ENCODE results near the gene BBIP1.
A peak's percentile ranks its signal among the peaks of the same experiment; 100 is the strongest.
"Not testable (repeated sequence)": the region's sequence is repeated elsewhere in the genome, so short reads cannot be mapped to it uniquely, and the experiment has no call there.

Gene BBIP1

GRCh38 chr10:110919971-110920881 lies 1.2 kb upstream of the BBIP1 start:
- peak in 3 of 6 experiments; percentile 9 to 39 (median 21) for DNase-seq

DNA sequence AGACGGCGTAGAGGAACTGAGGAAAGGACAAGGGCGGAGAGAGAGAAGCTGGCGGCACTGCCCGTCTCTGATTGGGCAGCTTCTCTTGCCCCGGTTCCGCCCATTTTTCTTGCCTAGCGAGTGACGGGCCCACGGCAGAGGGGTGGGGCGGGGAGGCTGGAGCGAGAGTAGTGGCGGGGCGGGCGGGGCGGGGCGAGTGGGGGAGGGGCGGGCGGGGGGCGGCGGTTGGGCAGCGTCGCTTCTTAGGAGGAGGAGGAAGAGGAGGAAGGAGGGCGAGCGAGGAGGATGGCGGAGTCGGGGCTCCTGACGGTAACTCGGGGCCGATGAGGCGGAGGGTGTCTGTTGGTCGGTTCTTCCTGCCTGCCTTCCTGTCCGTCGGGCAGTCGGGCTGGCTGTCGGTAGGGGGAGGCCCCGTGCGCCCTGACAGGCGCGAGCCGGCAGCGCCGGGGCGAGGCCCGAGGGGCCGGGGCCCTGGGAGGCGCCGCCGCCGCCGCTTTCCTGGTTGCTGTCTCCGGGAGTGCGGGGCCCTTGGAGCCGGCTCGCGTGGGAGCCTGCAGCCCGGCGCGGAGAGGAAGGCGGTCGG lies 460 bp upstream of the BBIP1 start, which contains the start of gene SHOC2:
Gene SHOC2 (plus strand): TSS at position 256 of the 583 bp plus-strand sequence. CDS start 44,755 bp downstream, outside the sequence.
- peak; percentile 89 to 99 (median 98) for DNase-seq

GRCh38 chr10:110918269-110918642 lies 724 bp downstream of the BBIP1 start:
- peak in 5 of 6 experiments; percentile 41 to 82 (median 68) for DNase-seq

GRCh38 chr10:110916554-110917346 lies 2.2 kb downstream of the BBIP1 start:
- no peak for DNase-seq

DNA sequence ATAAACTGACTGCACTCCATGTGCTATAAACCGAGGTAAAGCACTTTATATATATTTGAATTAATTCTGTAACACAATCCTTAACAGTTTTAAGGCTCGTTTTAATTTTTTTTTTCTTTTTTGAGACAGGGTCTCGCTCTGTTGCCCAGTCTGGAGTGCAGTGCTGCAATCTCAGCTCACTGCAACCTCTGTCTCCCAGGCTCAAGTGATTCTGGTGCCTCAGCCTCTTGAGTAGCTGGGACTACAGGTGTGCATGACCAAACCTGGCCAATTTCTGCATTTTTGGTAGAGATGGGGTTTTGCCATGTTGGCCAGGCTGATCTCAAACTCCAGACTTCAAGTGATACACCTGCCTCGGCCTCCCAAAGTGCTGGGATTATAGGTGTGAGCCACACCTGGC lies 3.4 kb downstream of the BBIP1 start:
- DNase-seq: not testable (repeated sequence)

DNA sequence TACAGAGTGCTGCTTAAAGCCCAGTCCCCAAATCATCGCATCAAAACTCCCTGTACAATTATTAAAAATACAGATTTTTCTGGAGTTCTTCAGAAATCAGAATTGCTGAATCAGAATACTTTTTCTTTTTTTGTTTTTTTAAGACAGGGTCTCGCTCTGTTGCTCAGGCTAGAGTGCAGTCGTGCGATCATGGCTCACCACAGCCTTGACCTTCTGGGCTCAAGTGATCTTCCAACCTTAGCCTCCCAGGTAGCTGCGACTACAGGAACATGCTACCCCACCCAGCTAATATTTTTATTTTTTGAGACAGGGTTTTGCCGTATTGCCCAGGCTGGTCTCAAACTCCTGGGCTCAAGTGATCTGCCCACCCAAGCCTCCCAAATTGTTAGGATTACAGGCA lies 3.9 kb downstream of the BBIP1 start:
- no peak for DNase-seq

GRCh38 chr10:110914431-110914830 lies 4.5 kb downstream of the BBIP1 start:
- no peak for DNase-seq

DNA sequence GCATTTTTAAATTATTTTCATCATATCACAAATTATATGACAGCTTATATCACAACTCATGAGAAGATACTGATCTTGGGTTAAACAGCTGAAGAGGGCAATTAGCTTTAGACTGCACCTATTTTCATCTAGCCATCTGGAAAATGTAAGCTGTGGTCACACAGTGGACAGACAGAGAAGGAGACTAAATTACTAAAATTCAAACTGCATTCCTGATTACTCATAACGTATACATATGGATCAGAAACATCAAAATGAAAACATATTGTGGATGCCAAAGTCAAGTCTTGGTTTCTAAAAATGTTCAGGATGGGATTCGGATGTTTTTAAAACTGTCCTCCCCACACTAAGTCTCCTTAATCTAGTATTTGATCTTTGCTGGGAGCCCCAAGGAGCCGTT lies 6.6 kb downstream of the BBIP1 start:
- no peak for DNase-seq

GRCh38 chr10:110910138-110910537 lies 8.8 kb downstream of the BBIP1 start:
- DNase-seq: no peak

GRCh38 chr10:110903280-110904278 lies 15.4 kb downstream of the BBIP1 start:
- no peak for DNase-seq

DNA sequence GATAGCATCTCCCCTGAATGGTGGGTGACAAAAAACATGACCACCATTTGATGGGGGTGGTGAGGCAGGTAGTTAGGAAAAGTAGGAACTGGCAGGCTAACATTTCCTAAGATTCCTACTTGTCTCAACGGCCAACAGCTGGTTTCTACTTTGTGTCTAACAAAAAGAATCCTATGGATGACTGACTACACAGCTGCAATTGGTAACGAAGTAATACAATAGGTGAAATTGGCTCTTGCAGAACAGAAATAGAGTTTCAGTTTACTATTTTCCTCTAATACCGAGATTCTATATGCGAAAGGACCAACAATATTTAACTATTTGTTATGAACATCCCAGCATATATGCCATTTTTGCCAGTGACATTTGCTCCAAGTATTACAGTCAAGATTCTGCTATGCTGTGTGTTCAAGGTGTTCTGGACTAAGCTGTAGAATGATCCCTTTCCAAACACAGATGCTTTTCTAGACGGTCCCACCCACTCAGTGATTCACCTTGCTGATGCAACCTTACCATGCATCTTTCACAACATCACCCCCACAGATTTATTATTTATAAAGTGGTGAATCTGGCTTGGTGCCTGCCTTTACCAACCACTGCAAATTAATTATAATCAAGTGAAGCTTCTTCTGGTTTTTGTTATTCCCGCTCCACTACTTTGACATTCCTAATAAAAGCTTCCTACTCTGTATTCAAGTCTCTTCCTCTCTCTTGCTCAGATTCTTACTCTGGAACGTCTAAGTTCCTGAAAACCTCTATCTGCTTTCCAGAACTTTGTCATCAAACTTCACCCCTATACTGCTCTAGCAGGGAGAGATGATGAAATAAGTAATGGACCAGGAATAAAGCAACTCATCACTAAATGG lies 16.8 kb downstream of the BBIP1 start:
- no peak for DNase-seq

GRCh38 chr10:110900983-110901382 lies 18.0 kb downstream of the BBIP1 start:
- DNase-seq: no peak

- no peak for DNase-seq
Measured at GRCh38 chr10:110898391-110898790, 20.6 kb downstream of the BBIP1 start.

DNA sequence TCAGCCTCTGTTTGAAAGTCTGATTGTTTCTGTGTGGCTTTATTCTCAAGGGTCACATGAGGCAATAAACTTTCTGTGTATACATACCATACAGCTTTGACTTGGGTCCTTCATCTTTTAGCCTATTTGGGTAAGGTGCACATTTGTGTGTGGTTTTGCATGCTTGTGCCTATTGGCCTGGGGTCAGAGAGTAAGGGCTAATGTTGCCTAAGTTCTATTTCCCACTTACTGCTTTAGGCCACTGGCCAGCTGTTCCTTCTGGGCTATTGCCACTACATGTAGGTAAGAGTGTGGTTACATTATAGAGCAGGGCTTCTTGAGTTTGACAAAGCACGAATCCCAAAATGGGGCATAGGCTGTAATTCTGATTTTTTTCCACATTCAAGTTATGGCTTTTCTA lies 21.8 kb downstream of the BBIP1 start:
- DNase-seq: no peak

- peak in 3 of 6 experiments; percentile 28 to 72 (median 65) for DNase-seq
Measured at GRCh38 chr10:110893559-110894179, 25.3 kb downstream of the BBIP1 start.

DNA sequence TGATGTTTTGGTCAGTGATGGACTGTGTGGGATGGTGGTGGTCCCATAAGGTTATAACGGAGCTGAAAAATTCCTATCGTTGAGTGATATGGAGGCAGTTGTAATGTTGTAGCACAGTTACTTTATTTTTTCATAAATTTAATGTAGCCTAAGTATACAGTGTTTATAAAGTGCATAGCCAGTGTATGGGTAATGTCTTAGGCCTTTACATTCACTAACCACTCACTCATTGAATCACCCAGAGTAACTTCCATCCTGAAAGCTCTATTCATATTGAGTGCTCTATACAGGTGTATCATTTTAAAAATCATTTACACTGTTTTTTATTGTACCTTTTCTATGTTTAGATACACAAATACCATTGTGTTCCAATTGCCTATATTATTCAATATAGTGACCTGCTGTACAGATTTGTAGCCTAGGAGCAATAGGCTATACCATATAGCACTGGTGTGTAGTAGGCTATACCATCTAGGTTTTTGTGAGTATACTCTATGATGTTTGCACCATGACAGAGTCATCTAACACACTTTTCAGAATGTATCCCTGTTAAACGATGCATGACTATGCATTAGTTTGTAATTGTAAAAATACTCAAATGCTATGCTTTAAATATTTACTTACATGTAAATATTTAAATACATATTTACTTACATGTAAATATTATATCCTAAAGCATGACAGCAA lies 26.2 kb downstream of the BBIP1 start:
- no peak for DNase-seq

GRCh38 chr10:110887560-110887959 lies 31.4 kb downstream of the BBIP1 start:
- DNase-seq: no peak

DNA sequence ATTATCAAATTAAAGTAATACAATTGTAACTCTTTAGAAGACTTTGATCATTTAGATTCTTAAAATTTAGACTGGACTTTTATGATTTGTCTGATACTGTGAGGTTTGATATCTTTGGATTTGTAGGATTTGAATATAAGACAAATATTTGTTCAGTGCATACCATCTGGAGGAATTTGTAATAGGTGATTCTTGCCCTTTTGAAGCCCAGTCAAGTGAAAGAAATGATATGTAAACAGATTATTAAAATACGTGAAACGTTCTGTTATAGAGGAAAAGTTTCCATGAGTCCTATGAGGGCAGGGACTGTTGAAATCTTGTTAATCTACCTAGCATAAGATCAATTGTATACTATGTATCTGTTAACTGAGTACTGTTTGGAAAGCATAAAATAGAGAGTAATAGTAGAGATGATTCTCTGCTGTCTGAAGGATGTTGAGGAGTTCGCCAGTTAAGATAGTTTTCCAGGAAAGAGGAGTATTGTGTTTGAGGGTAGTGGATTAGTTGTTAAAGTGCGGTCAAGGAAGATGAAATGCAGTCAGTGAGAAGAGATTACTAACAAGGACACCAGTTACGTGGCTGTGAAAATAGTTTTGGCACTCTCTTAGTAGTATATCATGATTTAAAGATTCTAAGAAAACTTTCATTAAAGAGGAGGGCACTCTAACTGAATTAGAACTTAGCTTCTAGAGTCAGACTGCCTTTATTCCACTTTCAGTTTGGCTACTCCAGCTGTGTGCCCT lies 32.9 kb downstream of the BBIP1 start:
- DNase-seq: no peak

- peak in 1 of 6 experiments; percentile 13 for DNase-seq
Measured at GRCh38 chr10:110883924-110884323, 35.1 kb downstream of the BBIP1 start.
